Progenitor cell of endocrine pancreas (in vitro differentiated cells): ENCODE results near the gene RABGAP1L. TPM values are rescaled to one million over a fixed set of nuclear protein-coding genes. Genes with fewer than 3 reads are reported as not detected.
"Not testable (repeated sequence)": the region's sequence is repeated elsewhere in the genome, so short reads cannot be mapped to it uniquely, and the experiment has no call there.

Experiments
- DNase-seq: peaks from one replicate; pipeline ENCODE4 v3.0.0; 2021; ENCODE audit warnings: low spot score; ENCODE audit not compliant: unreplicated experiment
- H3K27ac Mint-ChIP-seq: 2 replicates; pipeline ENCODE4 v1.8.0; 2021; ENCODE audit warnings: mild to moderate bottlenecking, moderate library complexity, mixed read lengths
- H3K27me3 Mint-ChIP-seq: 2 replicates; pipeline ENCODE4 v1.8.0; 2021; ENCODE audit warnings: mixed read lengths
- H3K36me3 Mint-ChIP-seq: 2 replicates; pipeline ENCODE4 v1.8.0; 2022; ENCODE audit warnings: mixed read lengths; ENCODE audit not compliant: insufficient read depth
- H3K4me1 Mint-ChIP-seq: 2 replicates; pipeline ENCODE4 v1.8.0; 2021; ENCODE audit warnings: low read depth, mixed read lengths
- H3K4me3 Mint-ChIP-seq: 2 replicates; pipeline ENCODE4 v1.8.0; 2021; ENCODE audit warnings: low read depth, mild to moderate bottlenecking, moderate library complexity, mixed read lengths
- H3K9me3 Mint-ChIP-seq: 2 replicates; pipeline ENCODE4 v1.8.0; 2021; ENCODE audit warnings: low read depth, mixed read lengths
- total RNA-seq: library from RNA; stranded (reverse); gene quantifications from 2 replicates; pipeline ENCODE4 v1.2.1, GENCODE V29; 2021
- TF ChIP-seq, protein P1 (sequence below): fragments of 200-600 bp; sonication (generic); IDR thresholded peaks from one replicate; pipeline ENCODE4 v1.5.0; 2021; ENCODE audit warnings: antibody characterized with exemption, mild to moderate bottlenecking; ENCODE audit not compliant: unreplicated experiment

Gene RABGAP1L
- total RNA-seq, 1 donor from 2014 or later: 55.2 TPM

DNA sequence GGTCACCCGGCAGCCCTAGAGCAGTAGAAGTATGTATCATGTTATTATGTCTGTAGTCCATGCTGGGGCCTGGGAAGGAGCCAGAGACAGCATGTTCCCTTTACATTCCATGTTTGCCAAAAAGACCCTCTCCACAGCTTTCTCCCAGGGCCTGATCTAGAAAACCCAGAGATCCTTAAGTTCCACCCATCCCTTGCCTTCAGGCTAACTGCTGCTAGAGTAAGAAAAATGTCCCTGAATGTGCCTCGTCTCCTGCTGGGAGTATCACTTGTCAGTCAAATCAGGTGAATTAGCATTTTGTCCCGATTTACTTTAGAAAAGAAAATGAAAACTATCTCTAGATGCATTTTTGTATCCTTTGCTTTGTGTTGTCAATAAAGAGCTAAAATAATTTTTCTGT is 877.2 kb downstream of the RABGAP1L start:
- no peak overlapping the region for H3K4me3 Mint-ChIP-seq
- peaks cover 2% of the 10 kb centered on the region for H3K27me3 Mint-ChIP-seq
- no peak for DNase-seq
- H3K36me3 Mint-ChIP-seq: no peaks in the 10 kb centered on the region
- no peaks in the 10 kb centered on the region for H3K4me1 Mint-ChIP-seq
- no peak overlapping the region for H3K27ac Mint-ChIP-seq
- H3K9me3 Mint-ChIP-seq: no peaks in the 10 kb centered on the region
- TF ChIP-seq, protein P1, sequence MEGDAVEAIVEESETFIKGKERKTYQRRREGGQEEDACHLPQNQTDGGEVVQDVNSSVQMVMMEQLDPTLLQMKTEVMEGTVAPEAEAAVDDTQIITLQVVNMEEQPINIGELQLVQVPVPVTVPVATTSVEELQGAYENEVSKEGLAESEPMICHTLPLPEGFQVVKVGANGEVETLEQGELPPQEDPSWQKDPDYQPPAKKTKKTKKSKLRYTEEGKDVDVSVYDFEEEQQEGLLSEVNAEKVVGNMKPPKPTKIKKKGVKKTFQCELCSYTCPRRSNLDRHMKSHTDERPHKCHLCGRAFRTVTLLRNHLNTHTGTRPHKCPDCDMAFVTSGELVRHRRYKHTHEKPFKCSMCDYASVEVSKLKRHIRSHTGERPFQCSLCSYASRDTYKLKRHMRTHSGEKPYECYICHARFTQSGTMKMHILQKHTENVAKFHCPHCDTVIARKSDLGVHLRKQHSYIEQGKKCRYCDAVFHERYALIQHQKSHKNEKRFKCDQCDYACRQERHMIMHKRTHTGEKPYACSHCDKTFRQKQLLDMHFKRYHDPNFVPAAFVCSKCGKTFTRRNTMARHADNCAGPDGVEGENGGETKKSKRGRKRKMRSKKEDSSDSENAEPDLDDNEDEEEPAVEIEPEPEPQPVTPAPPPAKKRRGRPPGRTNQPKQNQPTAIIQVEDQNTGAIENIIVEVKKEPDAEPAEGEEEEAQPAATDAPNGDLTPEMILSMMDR: no peak

DNA sequence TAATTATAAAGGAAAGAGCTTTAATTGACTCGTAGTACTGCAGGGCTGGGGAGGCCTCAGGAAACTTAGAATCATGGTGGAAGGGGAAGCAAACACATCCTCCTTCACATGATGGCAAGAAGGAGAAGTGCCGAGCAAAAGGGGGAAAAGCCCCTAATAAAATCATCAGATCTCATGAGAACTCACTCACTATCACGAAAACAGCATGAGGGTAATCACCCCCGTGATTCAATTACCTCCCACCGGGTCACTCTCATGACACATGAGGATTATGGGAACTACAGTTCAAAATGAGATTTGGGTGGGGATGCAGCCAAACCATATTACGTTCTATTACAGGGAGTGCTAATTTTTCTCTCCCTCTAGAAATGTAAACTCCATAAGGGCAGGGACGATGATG is 878.1 kb downstream of the RABGAP1L start:
- H3K4me1 Mint-ChIP-seq: no peaks in the 10 kb centered on the region
- H3K4me3 Mint-ChIP-seq: no peak overlapping the region
- H3K27me3 Mint-ChIP-seq: peaks cover 2% of the 10 kb centered on the region
- no peaks in the 10 kb centered on the region for H3K36me3 Mint-ChIP-seq
- DNase-seq: no peak
- no peaks in the 10 kb centered on the region for H3K9me3 Mint-ChIP-seq
- no peak overlapping the region for H3K27ac Mint-ChIP-seq
- TF ChIP-seq, protein P1: no peak

DNA sequence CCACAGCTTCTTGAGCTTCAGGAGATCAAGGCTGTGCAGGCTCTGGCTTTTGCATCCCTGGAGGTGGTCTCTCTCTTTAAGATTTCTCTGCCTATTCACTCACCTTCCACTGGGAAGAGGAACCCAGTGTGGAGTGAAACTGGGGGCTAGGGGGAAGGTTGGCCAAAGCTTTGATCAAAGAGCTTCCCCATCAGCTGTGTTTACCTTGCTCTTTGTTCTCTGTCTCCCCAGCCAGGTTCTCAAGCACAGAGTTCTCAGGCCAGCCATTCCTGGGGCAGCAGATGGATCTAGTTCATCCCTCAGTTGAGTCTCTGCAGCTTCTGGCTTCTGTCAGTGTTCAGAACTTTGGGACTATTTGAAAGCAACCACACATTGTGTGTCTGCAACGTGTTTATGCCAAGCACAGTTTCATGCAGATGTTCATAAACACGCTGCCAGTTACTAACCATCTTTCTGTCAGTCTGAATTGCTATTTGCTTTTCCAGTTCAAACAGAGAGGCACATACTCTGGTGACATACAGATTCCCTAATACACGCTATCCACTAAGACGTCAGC is 881.1 kb downstream of the RABGAP1L start:
- Mint-ChIP-seq H3K27me3 (peaks cover 2% of the 10 kb centered on the region), H3K9me3 (peaks cover 3% of the 10 kb centered on the region), H3K36me3 (no peaks in the 10 kb centered on the region), H3K27ac (no peak overlapping the region), H3K4me3 (no peak overlapping the region), H3K4me1 (no peaks in the 10 kb centered on the region)
- DNase-seq: no peak
- TF ChIP-seq, protein P1: no peak

DNA sequence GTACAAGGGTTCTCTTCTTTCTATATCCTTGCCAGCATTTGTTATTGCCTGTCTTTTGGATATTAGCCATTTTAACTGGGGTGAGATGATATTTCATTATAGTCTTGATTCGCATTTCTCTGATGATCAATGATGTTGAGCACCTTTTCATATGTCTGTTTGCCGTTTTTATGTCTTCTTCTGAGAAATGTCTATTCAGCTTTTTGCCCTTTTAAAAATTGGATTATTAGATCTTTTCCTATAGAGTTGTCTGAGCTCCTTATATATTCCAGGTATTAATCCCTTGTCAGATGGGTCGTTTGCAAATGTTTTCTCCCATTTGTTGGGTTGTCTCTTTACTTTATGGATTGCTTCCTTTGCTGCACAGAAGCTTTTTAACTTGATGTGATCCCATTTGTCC is 883.3 kb downstream of the RABGAP1L start:
- no peaks in the 10 kb centered on the region for H3K4me1 Mint-ChIP-seq
- peaks cover 13% of the 10 kb centered on the region for H3K9me3 Mint-ChIP-seq
- TF ChIP-seq, protein P1: no peak
- no peaks in the 10 kb centered on the region for H3K36me3 Mint-ChIP-seq
- peaks cover 2% of the 10 kb centered on the region for H3K27me3 Mint-ChIP-seq
- no peak for DNase-seq
- no peak overlapping the region for H3K27ac Mint-ChIP-seq
- H3K4me3 Mint-ChIP-seq: no peak overlapping the region

DNA sequence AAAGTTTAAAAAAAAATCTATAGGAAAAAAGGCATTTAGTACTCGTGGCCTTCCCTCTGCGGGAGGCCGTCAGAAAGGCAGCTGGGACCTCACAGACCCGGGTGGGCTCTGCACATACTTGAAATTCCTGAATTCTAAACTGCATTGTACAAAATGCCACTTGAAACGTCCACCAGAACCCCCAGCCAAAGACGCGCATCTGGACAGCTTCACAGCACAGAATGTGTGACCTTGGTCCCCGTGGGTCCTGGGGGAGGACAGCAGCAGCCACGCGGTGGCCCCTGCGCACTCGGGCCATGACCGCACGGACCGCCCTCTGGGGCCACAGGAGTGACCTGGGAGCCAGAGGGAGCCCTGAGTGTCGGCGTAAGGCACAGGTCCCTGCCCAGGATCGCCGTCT is 884.5 kb downstream of the RABGAP1L start:
- Mint-ChIP-seq H3K4me3 (no peak overlapping the region), H3K27ac (no peak overlapping the region), H3K4me1 (no peaks in the 10 kb centered on the region), H3K9me3 (peaks cover 13% of the 10 kb centered on the region), H3K27me3 (peaks cover 2% of the 10 kb centered on the region), H3K36me3 (no peaks in the 10 kb centered on the region)
- TF ChIP-seq, protein P1: no peak
- DNase-seq: no peak

DNA sequence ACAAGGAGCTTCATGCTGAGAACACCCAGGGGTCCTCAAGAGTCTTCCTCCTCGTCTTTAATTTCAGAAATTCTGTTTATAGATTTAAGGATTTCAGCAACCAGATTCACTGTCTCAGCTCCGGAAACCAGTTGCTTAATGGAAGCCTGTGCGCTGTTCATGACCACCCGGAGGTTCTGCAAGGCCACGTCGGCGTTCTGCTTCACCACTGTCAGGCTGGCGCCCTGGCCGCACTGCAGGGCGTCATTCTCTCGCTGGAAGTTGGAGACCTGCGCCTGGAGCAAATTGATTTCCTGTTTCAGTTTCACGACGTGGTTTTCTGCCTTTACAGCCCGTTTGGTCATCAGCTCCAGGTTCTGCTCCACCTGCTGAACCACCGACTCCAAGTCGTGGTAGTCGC is 885.3 kb downstream of the RABGAP1L start:
- H3K9me3 Mint-ChIP-seq: peaks cover 13% of the 10 kb centered on the region
- not testable (repeated sequence) for H3K36me3 Mint-ChIP-seq, H3K4me1 Mint-ChIP-seq, H3K27me3 Mint-ChIP-seq, H3K27ac Mint-ChIP-seq, H3K4me3 Mint-ChIP-seq, DNase-seq
